Measurements from ENCODE around the gene CLCC1. TPM values are rescaled to one million over a fixed set of nuclear protein-coding genes. Genes with fewer than 3 reads are reported as not detected.

The CLCC1 gene
- total and polyA plus RNA-seq, 11 donors = 7.9 to 33.0 (median 27.0) TPM

DNA sequence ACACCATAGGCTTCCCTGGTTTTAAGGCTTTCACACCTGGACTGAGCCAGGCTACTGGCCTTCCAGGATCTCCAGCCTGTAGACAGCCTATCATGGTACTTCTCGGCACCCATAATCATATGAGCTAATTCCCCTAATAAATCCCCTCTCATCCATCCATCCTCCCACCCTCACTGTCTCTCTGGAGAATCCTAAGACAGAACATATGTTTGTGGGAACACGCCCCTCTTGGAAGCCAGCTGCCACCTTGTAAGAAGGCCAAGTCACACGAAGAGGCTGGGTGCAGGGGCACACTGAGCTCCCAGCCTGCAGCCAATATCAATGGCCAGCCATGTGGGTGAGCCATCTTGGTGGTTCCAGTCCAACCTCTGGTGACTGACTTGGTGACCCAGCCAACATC, 7.4 kb downstream of the CLCC1 start:
- intact Hi-C loops (cut with DNase I) = no loop called here
- Histone ChIP-seq H3K4me3 (no peak overlapping the region), H3K27me3 (no peaks in the 10 kb centered on the region), H3K27ac (no peak overlapping the region), H3K4me1 (peaks cover 0 to 10% (median 0%) of the 10 kb centered on the region in 12 donors), H3K36me3 (peaks cover 0 to 32% (median 6%) of the 10 kb centered on the region in 9 donors), H3K9me3 (no peaks in the 10 kb centered on the region)
- no peak for ATAC-seq
- no peak for TF ChIP-seq POLR2A (IDR thresholded peaks at IDR 0.05)
- TF ChIP-seq, protein P1, sequence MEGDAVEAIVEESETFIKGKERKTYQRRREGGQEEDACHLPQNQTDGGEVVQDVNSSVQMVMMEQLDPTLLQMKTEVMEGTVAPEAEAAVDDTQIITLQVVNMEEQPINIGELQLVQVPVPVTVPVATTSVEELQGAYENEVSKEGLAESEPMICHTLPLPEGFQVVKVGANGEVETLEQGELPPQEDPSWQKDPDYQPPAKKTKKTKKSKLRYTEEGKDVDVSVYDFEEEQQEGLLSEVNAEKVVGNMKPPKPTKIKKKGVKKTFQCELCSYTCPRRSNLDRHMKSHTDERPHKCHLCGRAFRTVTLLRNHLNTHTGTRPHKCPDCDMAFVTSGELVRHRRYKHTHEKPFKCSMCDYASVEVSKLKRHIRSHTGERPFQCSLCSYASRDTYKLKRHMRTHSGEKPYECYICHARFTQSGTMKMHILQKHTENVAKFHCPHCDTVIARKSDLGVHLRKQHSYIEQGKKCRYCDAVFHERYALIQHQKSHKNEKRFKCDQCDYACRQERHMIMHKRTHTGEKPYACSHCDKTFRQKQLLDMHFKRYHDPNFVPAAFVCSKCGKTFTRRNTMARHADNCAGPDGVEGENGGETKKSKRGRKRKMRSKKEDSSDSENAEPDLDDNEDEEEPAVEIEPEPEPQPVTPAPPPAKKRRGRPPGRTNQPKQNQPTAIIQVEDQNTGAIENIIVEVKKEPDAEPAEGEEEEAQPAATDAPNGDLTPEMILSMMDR (IDR thresholded peaks at IDR 0.05) = no peak
- 78 to 86% (median 81%) methylated on average over 3 of the region's 3 CpGs for WGBS, 4 donors
- no peak for DNase-seq

DNA sequence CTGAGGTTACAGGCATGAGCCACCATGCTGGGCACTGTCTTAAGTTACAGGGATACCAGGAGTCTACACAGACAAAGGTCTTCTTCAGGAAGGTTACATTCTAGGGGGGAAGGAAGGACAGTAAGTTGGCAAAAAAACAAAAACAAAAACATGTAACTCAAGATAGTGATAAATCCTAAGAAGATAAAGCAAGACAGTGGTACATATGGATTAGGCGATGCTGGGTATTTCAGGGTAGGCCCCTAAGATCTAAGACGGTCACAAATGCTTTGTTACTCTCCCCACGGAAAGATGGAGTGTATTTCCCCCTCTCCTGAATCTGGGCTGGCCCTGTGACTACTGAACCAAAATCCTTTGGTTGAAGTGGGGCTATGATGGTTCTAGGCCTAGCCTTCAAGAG, 8.2 kb downstream of the CLCC1 start:
- no peaks in the 10 kb centered on the region for H3K27me3 ChIP-seq
- ATAC-seq = no peak
- no peak for DNase-seq
- TF ChIP-seq, protein P1 (IDR thresholded peaks at IDR 0.05) = no peak
- TF ChIP-seq POLR2A (IDR thresholded peaks at IDR 0.05) = no peak
- H3K36me3 ChIP-seq = peaks cover 0 to 32% (median 6%) of the 10 kb centered on the region in 9 donors
- H3K9me3 ChIP-seq = no peaks in the 10 kb centered on the region
- intact Hi-C loops (cut with DNase I) = no loop called here
- H3K4me1 ChIP-seq = peaks cover 0 to 8% (median 0%) of the 10 kb centered on the region in 12 donors
- WGBS, 4 donors = 92 to 99% (median 96%) methylated on average over 3 of the region's 3 CpGs
- H3K27ac ChIP-seq = no peak overlapping the region
- no peak overlapping the region for H3K4me3 ChIP-seq

DNA sequence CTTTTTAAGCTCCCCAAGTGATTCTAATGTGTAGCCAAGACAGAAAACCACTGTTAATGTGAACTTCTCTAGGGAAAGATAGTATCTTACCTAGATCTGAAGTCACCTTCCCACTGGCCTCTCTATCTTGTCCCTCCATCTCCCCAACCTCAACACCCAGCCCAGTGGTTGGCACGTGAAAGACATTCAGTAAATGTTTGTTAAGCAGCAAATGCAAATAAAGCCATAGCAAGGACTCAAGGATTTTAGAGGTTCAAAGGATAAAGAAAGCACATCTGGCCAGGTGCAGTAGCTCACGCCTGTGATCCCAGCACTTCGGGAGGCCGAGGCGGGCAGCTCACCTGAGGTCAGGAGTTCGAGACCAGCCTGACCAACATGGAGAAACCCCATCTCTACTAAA, 9.8 kb downstream of the CLCC1 start:
- H3K36me3 ChIP-seq = peaks cover 0 to 32% (median 3%) of the 10 kb centered on the region in 9 donors
- no peaks in the 10 kb centered on the region for H3K9me3 ChIP-seq
- TF ChIP-seq POLR2A (IDR thresholded peaks at IDR 0.05) = no peak
- TF ChIP-seq, protein P1 (IDR thresholded peaks at IDR 0.05) = no peak
- ATAC-seq (no peak), DNase-seq (no peak)
- no peaks in the 10 kb centered on the region for H3K27me3 ChIP-seq
- no peak overlapping the region for H3K27ac ChIP-seq
- no peak overlapping the region for H3K4me3 ChIP-seq
- intact Hi-C loops (cut with DNase I) = no loop called here
- 85 to 97% (median 94%) methylated on average over 6 of the region's 6 CpGs for WGBS, 4 donors
- peaks cover 0 to 9% (median 0%) of the 10 kb centered on the region in 12 donors for H3K4me1 ChIP-seq

DNA sequence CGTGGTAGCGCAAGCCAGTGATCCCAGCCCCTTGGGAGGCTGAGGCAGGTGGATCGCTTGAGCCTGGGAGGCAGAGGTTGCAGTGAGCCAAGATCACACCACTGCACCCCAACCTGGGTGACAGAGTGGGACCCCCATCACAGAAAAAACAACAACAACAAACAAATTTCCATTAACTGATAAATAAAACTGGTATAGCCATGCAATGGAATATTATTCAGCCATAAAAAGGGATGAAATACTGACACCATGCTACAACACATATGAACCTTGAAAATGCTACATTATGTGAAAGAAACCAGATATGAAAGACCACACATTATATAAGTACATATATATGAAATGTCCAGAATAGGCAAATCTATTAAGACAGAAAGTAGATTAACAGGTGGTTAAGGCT, 12.0 kb downstream of the CLCC1 start:
- no peak overlapping the region for H3K27ac ChIP-seq
- DNase-seq = no peak
- intact Hi-C loops (cut with DNase I) = no loop called here
- H3K27me3 ChIP-seq = no peaks in the 10 kb centered on the region
- ATAC-seq = no peak
- TF ChIP-seq, protein P1 (IDR thresholded peaks at IDR 0.05) = no peak
- no peak for TF ChIP-seq POLR2A (IDR thresholded peaks at IDR 0.05)
- H3K9me3 ChIP-seq = no peaks in the 10 kb centered on the region
- WGBS, 4 donors = 96 to 99% (median 99%) methylated on average over 3 of the region's 3 CpGs
- peaks cover 0 to 14% (median 8%) of the 10 kb centered on the region in 12 donors for H3K4me1 ChIP-seq
- H3K4me3 ChIP-seq = no peak overlapping the region
- H3K36me3 ChIP-seq = peaks cover 0 to 35% (median 18%) of the 10 kb centered on the region in 9 donors

Measured in heart left ventricle (tissue), 16 donors.